ENCODE results near the gene TMEM14A. TPM values are rescaled to one million over a fixed set of nuclear protein-coding genes. Genes with fewer than 3 reads are reported as not detected.

The TMEM14A gene
- total and polyA plus RNA-seq, 9 of the 15 experiments (the other 6 are each of a cell fraction or from before 2014, with no cell fraction given) = 3.5 to 43.3 (median 8.5) TPM

DNA sequence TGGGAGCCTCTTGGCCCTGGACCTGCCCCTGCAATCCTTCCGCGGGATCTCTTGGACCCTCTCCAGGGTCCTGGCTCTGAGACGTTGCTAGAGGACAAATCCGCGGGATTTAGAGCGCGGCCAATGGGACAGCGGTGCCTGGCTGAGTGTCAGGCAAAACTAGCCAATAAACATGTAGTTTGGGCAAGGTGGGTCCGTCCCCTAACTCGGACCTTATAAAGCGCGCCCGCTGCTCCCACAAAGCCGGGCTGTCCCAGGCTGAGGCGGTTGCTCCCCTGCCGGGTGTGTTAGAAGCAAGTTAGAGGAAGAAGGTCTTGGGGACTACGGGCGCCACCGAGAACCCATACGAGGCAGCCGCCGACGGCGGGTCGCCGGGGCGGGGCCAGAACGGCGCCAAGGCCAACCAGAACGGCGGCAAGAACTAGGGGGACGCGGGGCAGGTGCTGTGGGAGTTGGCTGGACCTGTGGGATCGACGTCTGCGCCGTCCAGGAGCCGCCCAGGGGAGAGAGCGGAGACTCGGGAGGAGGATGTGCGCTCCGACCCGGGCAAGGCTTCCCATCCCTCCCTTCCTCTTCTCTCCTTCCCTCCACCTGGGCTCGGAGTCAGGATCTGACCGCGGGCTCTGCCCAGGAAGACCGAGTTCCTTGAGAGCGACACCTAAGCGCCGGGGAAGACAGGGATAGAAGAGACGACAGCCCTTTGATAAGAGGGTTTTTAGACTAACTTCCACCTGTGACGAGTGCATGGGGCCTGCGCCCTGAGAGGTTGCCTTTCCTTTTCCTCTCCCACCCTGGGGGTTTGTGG lies 6.5 kb upstream of the TMEM14A start (continued):
- TF ChIP-seq, protein P1, sequence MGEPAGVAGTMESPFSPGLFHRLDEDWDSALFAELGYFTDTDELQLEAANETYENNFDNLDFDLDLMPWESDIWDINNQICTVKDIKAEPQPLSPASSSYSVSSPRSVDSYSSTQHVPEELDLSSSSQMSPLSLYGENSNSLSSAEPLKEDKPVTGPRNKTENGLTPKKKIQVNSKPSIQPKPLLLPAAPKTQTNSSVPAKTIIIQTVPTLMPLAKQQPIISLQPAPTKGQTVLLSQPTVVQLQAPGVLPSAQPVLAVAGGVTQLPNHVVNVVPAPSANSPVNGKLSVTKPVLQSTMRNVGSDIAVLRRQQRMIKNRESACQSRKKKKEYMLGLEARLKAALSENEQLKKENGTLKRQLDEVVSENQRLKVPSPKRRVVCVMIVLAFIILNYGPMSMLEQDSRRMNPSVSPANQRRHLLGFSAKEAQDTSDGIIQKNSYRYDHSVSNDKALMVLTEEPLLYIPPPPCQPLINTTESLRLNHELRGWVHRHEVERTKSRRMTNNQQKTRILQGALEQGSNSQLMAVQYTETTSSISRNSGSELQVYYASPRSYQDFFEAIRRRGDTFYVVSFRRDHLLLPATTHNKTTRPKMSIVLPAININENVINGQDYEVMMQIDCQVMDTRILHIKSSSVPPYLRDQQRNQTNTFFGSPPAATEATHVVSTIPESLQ (CRISPR knock-in tag; IDR thresholded peaks at IDR 0.05) = 0 out of 2 replicates have a peak, but pooled peaks have one; percentile 67
- TF ChIP-seq ZNF431 (CRISPR knock-in tag; IDR thresholded peaks at IDR 0.05) (no peak), MLX (CRISPR knock-in tag; conservative IDR thresholded peaks at IDR 0.05) (no peak), ZFP36 (IDR thresholded peaks at IDR 0.05; ENCODE audit: low read depth, low read length, partially characterized antibody) (no peak), ZBTB9 (CRISPR knock-in tag; IDR thresholded peaks at IDR 0.05) (no peak), ZNF232 (CRISPR knock-in tag; IDR thresholded peaks at IDR 0.05) (no peak), ZNF79 (CRISPR knock-in tag; IDR thresholded peaks at IDR 0.05; ENCODE audit: low read depth) (no peak), ZNF165 (CRISPR knock-in tag; IDR thresholded peaks at IDR 0.05; ENCODE audit: borderline replicate concordance) (no peak), RAD51 (IDR thresholded peaks at IDR 0.05; ENCODE audit: borderline replicate concordance, low read depth) (no peak), MIER1 (IDR thresholded peaks at IDR 0.05; ENCODE audit: low read depth) (no peak), ZBTB43 (CRISPR knock-in tag; IDR thresholded peaks at IDR 0.05) (no peak), MNT (conservative IDR thresholded peaks at IDR 0.05) (no peak), HDAC2 (IDR thresholded peaks at IDR 0.05) (no peak), SRSF3 (IDR thresholded peaks at IDR 0.05; ENCODE audit: insufficient read depth, low read length) (no peak)
- TF ChIP-seq, protein P2, sequence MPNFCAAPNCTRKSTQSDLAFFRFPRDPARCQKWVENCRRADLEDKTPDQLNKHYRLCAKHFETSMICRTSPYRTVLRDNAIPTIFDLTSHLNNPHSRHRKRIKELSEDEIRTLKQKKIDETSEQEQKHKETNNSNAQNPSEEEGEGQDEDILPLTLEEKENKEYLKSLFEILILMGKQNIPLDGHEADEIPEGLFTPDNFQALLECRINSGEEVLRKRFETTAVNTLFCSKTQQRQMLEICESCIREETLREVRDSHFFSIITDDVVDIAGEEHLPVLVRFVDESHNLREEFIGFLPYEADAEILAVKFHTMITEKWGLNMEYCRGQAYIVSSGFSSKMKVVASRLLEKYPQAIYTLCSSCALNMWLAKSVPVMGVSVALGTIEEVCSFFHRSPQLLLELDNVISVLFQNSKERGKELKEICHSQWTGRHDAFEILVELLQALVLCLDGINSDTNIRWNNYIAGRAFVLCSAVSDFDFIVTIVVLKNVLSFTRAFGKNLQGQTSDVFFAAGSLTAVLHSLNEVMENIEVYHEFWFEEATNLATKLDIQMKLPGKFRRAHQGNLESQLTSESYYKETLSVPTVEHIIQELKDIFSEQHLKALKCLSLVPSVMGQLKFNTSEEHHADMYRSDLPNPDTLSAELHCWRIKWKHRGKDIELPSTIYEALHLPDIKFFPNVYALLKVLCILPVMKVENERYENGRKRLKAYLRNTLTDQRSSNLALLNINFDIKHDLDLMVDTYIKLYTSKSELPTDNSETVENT (CRISPR knock-in tag; IDR thresholded peaks at IDR 0.05) = no peak

Data from K562 (cell line).